Skeletal muscle tissue (tissue), 4 donors: Measurements from ENCODE around the gene CLSTN3. TPM values are rescaled to one million over a fixed set of nuclear protein-coding genes. Genes with fewer than 3 reads are reported as not detected.

ENCODE experiments used
- H3K27ac ChIP-seq: one replicate; pipeline ENCODE4 v1.7.0; 2013; ENCODE audit warnings: mild to moderate bottlenecking, low read depth, low read length, inconsistent platforms
- H3K27me3 ChIP-seq, 3 donors: one replicate each; pipeline ENCODE4 v1.7.0; 2013; ENCODE audit warnings: low read length in 3 of 3; ENCODE audit not compliant: control insufficient read depth in 3 of 3, insufficient read depth in 3 of 3
- H3K36me3 ChIP-seq, 3 donors: one replicate each; pipeline ENCODE4 v1.7.0; 2013; ENCODE audit warnings: low read length in 3 of 3; ENCODE audit not compliant: control insufficient read depth in 3 of 3, insufficient read depth in 3 of 3
- H3K4me1 ChIP-seq, 3 donors: one replicate each; pipeline ENCODE4 v1.7.0; 2013; ENCODE audit warnings: low read length in 3 of 3, mild to moderate bottlenecking in 3 of 3; ENCODE audit not compliant: control insufficient read depth in 3 of 3, insufficient read depth in 3 of 3
- H3K4me3 ChIP-seq, 3 donors: one replicate each; pipeline ENCODE4 v1.7.0; 2013; ENCODE audit warnings: low read length in 3 of 3
- H3K9ac ChIP-seq, 3 donors: one replicate each; pipeline ENCODE4 v1.7.0; 2013; ENCODE audit warnings: low read length in 3 of 3, mild to moderate bottlenecking in 3 of 3, moderate library complexity in 2 of 3, low read depth in 1 of 3
- H3K9me3 ChIP-seq, 3 donors: one replicate each; pipeline ENCODE4 v1.7.0; 2013; ENCODE audit warnings: low read length in 3 of 3; ENCODE audit not compliant: control insufficient read depth in 3 of 3
- total RNA-seq: library from RNA; depleted of rRNA; stranded (reverse); fragments of >200 nt; gene quantifications from one replicate; pipeline ENCODE4 v1.2.3, GENCODE V29; 2014
- donor health status: Osteomylitis.

The CLSTN3 gene
- total RNA-seq, 1 donor from 2014 or later, result 15.1 TPM

DNA sequence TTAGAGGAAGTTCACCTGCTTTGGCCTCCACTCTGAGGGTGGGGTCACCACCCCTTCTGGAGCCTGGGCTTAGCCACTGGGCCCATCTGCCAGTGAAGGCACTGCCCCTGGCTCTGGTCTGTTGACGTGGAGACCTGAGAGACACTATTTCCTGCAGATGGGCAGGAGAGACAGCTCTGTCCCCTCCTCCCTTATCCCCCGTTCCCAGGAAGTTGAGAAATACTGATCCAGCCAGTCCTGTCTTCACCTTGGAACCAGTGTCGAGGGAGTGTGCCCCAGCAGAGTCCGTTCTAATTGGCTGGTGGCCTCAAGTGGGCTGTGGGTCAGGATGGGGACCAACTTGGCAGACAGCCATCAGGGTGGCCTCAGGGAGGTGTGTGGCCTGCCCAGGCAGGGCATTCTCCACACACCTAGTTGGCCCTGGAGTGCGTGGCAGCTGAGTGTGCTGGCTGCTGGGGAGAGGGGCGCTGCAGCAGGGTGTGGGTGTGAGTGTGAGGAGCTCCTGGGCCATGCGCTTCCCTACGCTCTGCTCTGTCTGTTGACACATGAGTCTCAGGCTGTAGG is 25.4 kb downstream of the CLSTN3 start:
- Histone ChIP-seq H3K4me3 (no peak overlapping the region), H3K9me3 (no peaks in the 10 kb centered on the region), H3K36me3 (peaks cover 0 to 13% (median 1%) of the 10 kb centered on the region in 3 donors), H3K27ac (no peak overlapping the region), H3K9ac (no peak overlapping the region), H3K4me1 (no peaks in the 10 kb centered on the region), H3K27me3 (peaks cover 0 to 3% (median 0%) of the 10 kb centered on the region in 3 donors)

DNA sequence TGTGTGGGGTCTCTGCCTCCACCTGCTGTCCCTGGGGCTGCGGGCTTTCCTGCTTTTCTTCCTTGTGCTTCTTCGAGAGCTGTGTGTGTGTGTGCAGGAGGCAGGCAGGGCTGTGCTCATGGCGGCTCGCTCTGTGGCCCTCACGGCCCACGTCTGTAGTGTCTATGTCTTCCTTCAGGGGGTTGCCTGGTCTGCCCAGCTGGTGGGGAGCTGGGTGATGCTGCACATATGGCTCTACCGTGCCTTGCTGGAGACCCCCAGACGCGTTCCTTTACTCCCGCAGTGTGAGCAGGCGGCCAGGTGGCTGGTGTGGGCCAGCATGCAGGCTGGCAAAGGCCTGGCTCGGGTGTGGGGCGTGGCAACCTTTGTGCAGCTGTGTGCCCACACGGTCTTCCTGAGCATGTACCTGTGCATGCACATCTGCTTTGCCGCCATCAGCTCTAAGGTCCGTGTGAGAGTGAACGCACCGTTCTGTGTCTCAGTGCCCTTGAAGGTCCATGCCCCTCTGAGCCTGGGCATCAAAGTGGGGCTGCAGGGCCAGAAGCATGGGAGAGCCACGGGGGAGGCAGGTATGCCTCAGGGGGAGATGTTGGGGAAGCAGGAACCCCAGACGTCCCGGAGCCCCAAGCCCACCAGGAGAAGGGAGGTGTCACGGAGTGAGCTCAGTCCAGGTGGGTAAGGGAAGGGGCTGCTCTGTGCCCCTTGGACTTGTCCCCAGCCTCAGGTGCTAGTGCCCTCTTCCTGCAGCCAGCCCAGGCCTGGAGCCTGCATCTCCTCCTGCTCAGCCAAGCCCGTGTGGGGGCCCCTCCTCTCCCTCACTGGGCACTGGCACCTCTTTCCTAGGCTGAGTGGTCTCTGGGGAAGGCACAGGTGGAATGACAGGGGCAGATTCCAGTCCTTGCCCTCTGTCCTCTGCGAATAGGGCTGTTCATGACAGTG is 26.4 kb downstream of the CLSTN3 start:
- Histone ChIP-seq H3K9me3 (no peaks in the 10 kb centered on the region), H3K9ac (no peak overlapping the region), H3K36me3 (peaks cover 0 to 4% (median 0%) of the 10 kb centered on the region in 3 donors), H3K27me3 (peaks cover 0 to 7% (median 0%) of the 10 kb centered on the region in 3 donors), H3K4me1 (no peaks in the 10 kb centered on the region), H3K4me3 (no peak overlapping the region), H3K27ac (no peak overlapping the region)

DNA sequence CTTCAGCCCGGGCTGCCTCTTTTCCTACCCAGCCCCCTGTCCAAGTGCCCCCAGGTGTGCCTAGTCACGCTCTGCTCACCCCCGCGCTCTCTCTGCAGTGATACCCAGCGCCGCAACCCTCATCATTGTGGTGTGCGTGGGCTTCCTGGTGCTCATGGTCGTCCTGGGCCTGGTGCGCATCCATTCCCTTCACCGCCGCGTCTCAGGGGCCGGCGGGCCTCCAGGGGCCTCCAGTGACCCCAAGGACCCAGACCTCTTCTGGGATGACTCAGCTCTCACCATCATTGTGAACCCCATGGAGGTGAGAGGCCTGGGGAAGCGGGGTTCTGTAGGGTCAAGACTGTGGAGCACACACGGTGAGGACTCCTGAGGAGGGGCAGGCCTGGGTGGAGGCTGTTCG is 27.2 kb downstream of the CLSTN3 start:
- Histone ChIP-seq H3K4me1 (no peaks in the 10 kb centered on the region), H3K36me3 (peaks cover 0 to 4% (median 0%) of the 10 kb centered on the region in 3 donors), H3K4me3 (no peak overlapping the region)

DNA sequence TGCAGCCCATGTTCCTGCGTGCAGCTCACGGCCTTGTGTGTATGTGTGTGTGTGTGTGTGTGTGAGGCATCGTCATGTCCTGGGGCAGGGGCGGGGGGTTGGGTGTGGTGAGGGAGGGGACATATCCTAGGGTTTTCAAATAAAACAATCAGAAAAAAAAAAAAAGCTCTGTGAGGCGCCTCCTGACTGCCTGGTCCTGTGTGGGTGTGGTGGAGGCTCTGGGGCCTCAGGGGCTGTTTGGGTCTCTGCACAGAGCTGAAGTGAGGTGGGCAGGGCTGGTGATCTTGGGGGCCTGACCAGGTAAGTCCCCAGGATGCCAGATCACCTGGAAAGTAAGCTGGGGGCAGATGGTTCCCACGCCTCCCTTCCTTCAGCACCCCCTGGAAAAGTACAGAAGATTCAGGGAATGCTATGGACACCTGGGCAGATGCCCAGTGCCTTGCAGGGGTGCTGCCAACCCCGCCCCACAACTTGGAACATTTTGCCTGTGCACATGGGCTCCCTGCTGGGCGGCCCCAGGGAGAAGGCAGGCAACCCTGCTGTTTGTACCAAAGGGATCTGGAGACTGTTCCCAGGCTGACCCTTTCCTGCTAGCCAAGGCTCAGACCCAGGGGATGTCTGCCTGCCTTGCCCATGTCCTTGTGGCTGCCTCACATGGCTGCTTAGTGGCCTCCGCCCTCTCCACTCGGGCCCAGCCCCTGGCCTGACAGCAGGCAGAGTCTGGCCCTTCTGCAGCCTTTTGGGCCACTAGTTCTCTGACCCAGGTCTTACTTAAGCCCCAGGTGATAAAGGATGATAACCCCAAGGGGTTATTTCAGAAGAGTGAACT is 28.8 kb downstream of the CLSTN3 start:
- H3K27ac ChIP-seq, result no peak overlapping the region
- H3K9me3 ChIP-seq, result no peaks in the 10 kb centered on the region
- H3K9ac ChIP-seq, result no peak overlapping the region
- H3K4me1 ChIP-seq, result peaks cover 4 to 6% (median 5%) of the 10 kb centered on the region in 3 donors
- H3K27me3 ChIP-seq, result peaks cover 9 to 13% (median 9%) of the 10 kb centered on the region in 3 donors
- peaks cover 0 to 2% (median 0%) of the 10 kb centered on the region in 3 donors for H3K36me3 ChIP-seq
- no peak overlapping the region for H3K4me3 ChIP-seq

More for the DNA sequence above, 27.2 kb downstream of the CLSTN3 start:
- Histone ChIP-seq H3K27ac (no peak overlapping the region), H3K9ac (no peak overlapping the region), H3K27me3 (peaks cover 0 to 7% (median 4%) of the 10 kb centered on the region in 3 donors), H3K9me3 (no peaks in the 10 kb centered on the region)

DNA sequence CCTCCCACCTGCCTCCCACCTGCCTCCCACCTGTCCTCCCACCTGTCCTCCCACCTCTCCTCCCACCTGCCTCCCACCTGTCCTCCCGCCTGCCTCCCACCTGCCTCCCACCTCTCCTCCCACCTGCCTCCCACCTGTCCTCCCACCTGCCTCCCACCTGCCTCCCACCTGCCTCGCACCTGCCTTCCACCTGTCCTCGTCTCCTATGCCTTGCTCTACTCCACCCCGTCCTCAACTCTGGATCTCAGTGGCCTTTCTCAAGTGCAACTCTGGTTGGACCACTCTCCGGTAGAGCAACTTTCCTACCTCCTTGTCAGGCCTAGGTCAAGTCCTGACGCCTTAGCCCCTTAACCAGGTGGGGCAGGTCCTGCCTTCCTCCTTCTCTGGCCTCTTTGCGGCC is 30.0 kb downstream of the CLSTN3 start:
- H3K36me3 ChIP-seq, result no peaks in the 10 kb centered on the region
- no peak overlapping the region for H3K27ac ChIP-seq
- peaks cover 9 to 13% (median 9%) of the 10 kb centered on the region in 3 donors for H3K27me3 ChIP-seq
- no peaks in the 10 kb centered on the region for H3K9me3 ChIP-seq
- H3K4me1 ChIP-seq, result peaks cover 4 to 6% (median 5%) of the 10 kb centered on the region in 3 donors
- no peak overlapping the region for H3K4me3 ChIP-seq
- H3K9ac ChIP-seq, result no peak overlapping the region

DNA sequence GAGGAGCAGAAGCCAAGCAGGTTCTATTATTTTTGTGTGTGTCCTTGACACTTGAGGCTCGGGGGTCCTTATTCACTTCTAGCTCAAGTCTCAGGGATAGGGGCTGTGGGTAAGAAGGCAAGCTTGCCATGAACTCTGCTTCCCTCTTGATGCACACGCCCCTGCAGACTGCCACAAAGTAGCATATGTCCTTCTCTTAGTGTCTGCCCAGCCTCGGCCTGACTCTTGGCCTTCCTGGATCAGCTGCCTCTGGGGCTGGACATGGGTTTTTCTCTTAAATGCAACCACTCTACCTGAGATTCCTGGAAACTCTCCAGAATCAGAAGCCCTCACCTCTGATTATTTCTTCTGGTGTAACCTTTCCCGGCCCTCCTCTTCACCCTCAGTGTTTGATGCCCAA is 31.2 kb downstream of the CLSTN3 start:
- Histone ChIP-seq H3K9ac (no peak overlapping the region), H3K27ac (no peak overlapping the region), H3K36me3 (no peaks in the 10 kb centered on the region), H3K27me3 (peaks cover 9 to 16% (median 9%) of the 10 kb centered on the region in 3 donors), H3K9me3 (no peaks in the 10 kb centered on the region), H3K4me1 (peaks cover 4 to 6% (median 5%) of the 10 kb centered on the region in 3 donors), H3K4me3 (no peak overlapping the region)

DNA sequence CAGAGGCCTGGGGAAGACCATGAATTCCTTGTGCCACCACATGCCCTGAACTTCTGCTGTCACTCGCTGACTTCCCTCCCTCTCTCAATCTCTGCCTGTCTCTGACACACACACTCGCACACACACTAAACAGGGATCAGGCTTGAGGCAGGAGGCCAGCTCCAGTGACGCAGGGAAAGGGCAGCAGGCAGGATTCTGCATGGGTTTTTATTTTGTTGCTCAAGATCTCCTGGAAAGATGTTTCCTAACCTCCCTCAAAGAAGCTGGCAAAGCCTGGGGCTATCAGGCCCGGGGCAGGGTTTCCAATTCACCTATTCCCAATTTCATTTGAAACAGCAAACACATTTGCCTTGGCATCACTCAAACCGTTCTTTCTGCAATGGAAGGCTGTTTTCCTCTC is 31.6 kb downstream of the CLSTN3 start:
- Histone ChIP-seq H3K36me3 (no peaks in the 10 kb centered on the region), H3K4me3 (no peak overlapping the region), H3K27ac (no peak overlapping the region), H3K9me3 (no peaks in the 10 kb centered on the region), H3K9ac (no peak overlapping the region), H3K4me1 (peaks cover 4 to 6% (median 5%) of the 10 kb centered on the region in 3 donors), H3K27me3 (peaks cover 9 to 16% (median 9%) of the 10 kb centered on the region in 3 donors)

DNA sequence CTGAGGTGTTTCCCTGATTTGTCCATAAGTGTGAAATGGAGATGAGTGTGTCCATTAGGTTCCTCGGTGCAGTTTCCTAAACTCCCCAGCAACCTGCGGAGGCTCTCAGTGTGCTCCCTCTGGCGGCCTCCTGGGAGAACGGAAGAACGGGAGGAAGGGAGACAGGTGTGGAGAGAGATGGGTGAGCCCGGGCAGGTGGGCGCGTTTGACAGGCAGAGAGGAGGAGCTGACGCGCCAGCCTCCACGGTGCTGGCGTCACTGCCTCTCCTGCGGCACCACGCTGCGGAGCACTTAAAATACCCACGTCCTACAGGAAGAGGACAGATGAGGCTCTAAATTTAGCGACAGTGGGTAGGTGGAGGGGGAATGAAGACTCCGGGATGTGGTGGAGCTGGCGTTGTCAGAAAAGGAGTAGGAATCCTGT is 32.5 kb downstream of the CLSTN3 start:
- peaks cover 9 to 16% (median 9%) of the 10 kb centered on the region in 3 donors for H3K27me3 ChIP-seq
- no peaks in the 10 kb centered on the region for H3K36me3 ChIP-seq
- no peak overlapping the region for H3K4me3 ChIP-seq

DNA sequence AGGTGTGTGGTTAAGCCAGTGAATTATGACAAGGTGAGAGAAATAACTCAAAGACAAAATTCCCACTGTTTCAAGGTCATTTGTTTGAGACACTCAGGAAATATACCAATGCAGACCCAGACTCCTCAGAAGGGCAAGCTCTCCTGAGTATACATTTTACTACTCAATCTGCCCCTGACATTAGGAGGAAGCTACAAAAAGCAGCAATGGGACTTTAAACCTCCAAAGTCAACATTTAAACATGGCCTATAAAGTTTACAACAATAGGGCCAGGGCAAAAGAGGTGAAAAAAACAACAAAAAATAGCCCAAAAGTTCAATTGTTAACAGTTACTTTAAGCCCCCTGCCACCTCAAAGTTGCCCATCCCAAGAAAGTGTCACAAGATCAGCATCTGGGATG is 39.8 kb downstream of the CLSTN3 start:
- peaks cover 0 to 5% (median 0%) of the 10 kb centered on the region in 3 donors for H3K9me3 ChIP-seq
- H3K4me1 ChIP-seq, result no peaks in the 10 kb centered on the region
- H3K27ac ChIP-seq, result no peak overlapping the region
- H3K36me3 ChIP-seq, result no peaks in the 10 kb centered on the region
- H3K27me3 ChIP-seq, result peaks cover 0 to 3% (median 0%) of the 10 kb centered on the region in 3 donors
- H3K4me3 ChIP-seq, result no peak overlapping the region
- no peak overlapping the region for H3K9ac ChIP-seq

More for the DNA sequence above, 32.5 kb downstream of the CLSTN3 start:
- Histone ChIP-seq H3K4me1 (peaks cover 4 to 6% (median 5%) of the 10 kb centered on the region in 3 donors), H3K9me3 (no peaks in the 10 kb centered on the region), H3K9ac (no peak overlapping the region), H3K27ac (no peak overlapping the region)
